K562 treated with DMSO at 1 percent for 24 hours (cell line): ENCODE measurements around the gene DEFB108B. TPM values are rescaled to one million over a fixed set of nuclear protein-coding genes. Genes with fewer than 3 reads are reported as not detected.

Experiments used
- total RNA-seq: library from RNA; unstranded; fragments of 300-600 nt; gene quantifications from 2 replicates; pipeline ENCODE4 v1.2.3, GENCODE V29; 2022; ENCODE audit warnings: low read depth; ENCODE audit not compliant: insufficient read depth

Gene DEFB108B
- total RNA-seq: not detected in 2 replicates

GRCh38 chr11:71832811-71833210 is at the start of gene DEFB108B:
Gene DEFB108B (plus strand): TSS chr11:71833200. CDS start chr11:71833200, 0 bp downstream.

GRCh38 chr11:71878059-71878458 is 45.1 kb downstream of the DEFB108B start, which contains the start of gene DEFB131B:
Gene DEFB131B (plus strand): TSS chr11:71878453. CDS start chr11:71878453, 0 bp downstream.

Other genes with a start within 250 kb of the DEFB108B start
- not detected in 2 replicates for gene DEFB131B, start 45.3 kb downstream of the DEFB108B start, total RNA-seq
- 3.6 TPM in 1 of 2 replicates, not detected in the other for gene XNDC1N, start 95.4 kb downstream of the DEFB108B start, total RNA-seq
- gene RNF121, start 95.8 kb downstream of the DEFB108B start, total RNA-seq: 23.1 and 28.5 TPM in 2 replicates
- 9.8 and 10.9 TPM in 2 replicates for gene IL18BP, start 165.7 kb downstream of the DEFB108B start, total RNA-seq
- gene NUMA1, start 247.3 kb downstream of the DEFB108B start, total RNA-seq: 142 and 143 TPM in 2 replicates
- gene LRRC51, start 247.7 kb downstream of the DEFB108B start, total RNA-seq: 4.6 and 6.9 TPM in 2 replicates